Ascending aorta (tissue), 2 donors: Measurements from ENCODE around the gene SEC24A. TPM values are rescaled to one million over a fixed set of nuclear protein-coding genes. Genes with fewer than 3 reads are reported as not detected.

Experiments
- DNase-seq, 2 donors: peaks; one replicate each; pipeline ENCODE4 v3.0.0-alpha.2; 2019; ENCODE audit warnings: low spot score in 2 of 2
- H3K27ac ChIP-seq, 2 donors: fragments of 200-600 bp; sonication (generic); one replicate each; pipeline ENCODE4 v1.5.1; 2016 to 2017; ENCODE audit warnings: mild to moderate bottlenecking in 1 of 2
- H3K27me3 ChIP-seq: fragments of 200-600 bp; sonication (generic); one replicate; pipeline ENCODE4 v1.5.1; 2017
- H3K36me3 ChIP-seq, 2 donors: fragments of 200-600 bp; sonication (generic); one replicate each; pipeline ENCODE4 v1.5.1; 2016
- H3K4me1 ChIP-seq, 2 donors: fragments of 200-600 bp; sonication (generic); one replicate each; pipeline ENCODE4 v1.5.1; 2016 to 2017; ENCODE audit warnings: mild to moderate bottlenecking in 1 of 2
- H3K4me3 ChIP-seq, 2 donors: fragments of 200-600 bp; sonication (generic); one replicate each; pipeline ENCODE4 v1.5.1; 2016 to 2017; ENCODE audit warnings: mild to moderate bottlenecking in 1 of 2
- H3K9me3 ChIP-seq, 2 donors: fragments of 200-600 bp; sonication (generic); one replicate each; pipeline ENCODE4 v1.5.1; 2016
- intact Hi-C: fragments of 100-400 bp; cut with DNase I; formaldehyde crosslinking; loops from one replicate; pipeline ENCODE4 v1.15.1; 2023
- total RNA-seq: library from RNA; depleted of rRNA; stranded (reverse); fragments of >200 nt; gene quantifications from one replicate; pipeline ENCODE4 v1.1.0, GENCODE V29; 2016
- TF ChIP-seq, protein P1 (sequence below), 3 experiments: fragments of 200-600 bp in 2 of 3; fragments of 450-650 bp in 1 of 3; sonication (generic) in 2 of 3; IDR thresholded peaks; one replicate each; pipeline ENCODE4 v1.5.1; 2016 to 2019; ENCODE audit warnings: antibody characterized with exemption in 3 of 3, mild to moderate bottlenecking in 1 of 3, moderate library complexity in 1 of 3

SEC24A gene
- total RNA-seq, 1 donor from 2014 or later, result 21.2 TPM

DNA sequence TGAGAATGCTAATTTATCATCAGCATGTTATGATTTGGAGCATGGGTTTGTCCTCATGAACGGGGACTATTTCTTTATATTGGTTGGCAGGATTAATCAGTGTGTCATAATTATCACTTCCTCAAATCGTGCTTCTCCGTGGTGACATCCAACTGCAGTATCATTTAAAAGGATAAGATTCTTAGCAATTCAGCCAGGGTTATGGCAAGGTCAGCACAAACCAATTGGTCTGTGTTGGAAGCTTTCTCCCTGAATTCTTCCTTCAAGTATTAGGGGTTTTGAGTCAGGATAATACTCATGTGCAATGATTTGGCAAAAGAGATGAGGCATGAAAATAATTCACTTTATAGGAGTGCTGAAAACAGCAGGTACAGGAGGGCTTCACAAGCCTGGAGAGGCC lies 84.2 kb downstream of the SEC24A start:
- no peak overlapping the region for H3K27ac ChIP-seq
- H3K4me1 ChIP-seq, result no peaks in the 10 kb centered on the region
- DNase-seq, result no peak
- intact Hi-C loops, result loop anchor here (10.0 kb wide), 1 partner anchor 142 kb away; the partner anchor contains the start of gene TXNDC15
- no peaks in the 10 kb centered on the region for H3K27me3 ChIP-seq
- no peak overlapping the region for H3K4me3 ChIP-seq
- H3K36me3 ChIP-seq, result peaks cover 0 to 2% of the 10 kb centered on the region in 2 donors
- TF ChIP-seq, protein P1, sequence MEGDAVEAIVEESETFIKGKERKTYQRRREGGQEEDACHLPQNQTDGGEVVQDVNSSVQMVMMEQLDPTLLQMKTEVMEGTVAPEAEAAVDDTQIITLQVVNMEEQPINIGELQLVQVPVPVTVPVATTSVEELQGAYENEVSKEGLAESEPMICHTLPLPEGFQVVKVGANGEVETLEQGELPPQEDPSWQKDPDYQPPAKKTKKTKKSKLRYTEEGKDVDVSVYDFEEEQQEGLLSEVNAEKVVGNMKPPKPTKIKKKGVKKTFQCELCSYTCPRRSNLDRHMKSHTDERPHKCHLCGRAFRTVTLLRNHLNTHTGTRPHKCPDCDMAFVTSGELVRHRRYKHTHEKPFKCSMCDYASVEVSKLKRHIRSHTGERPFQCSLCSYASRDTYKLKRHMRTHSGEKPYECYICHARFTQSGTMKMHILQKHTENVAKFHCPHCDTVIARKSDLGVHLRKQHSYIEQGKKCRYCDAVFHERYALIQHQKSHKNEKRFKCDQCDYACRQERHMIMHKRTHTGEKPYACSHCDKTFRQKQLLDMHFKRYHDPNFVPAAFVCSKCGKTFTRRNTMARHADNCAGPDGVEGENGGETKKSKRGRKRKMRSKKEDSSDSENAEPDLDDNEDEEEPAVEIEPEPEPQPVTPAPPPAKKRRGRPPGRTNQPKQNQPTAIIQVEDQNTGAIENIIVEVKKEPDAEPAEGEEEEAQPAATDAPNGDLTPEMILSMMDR (IDR thresholded peaks at IDR 0.05), result no peak
- H3K9me3 ChIP-seq, result no peaks in the 10 kb centered on the region

DNA sequence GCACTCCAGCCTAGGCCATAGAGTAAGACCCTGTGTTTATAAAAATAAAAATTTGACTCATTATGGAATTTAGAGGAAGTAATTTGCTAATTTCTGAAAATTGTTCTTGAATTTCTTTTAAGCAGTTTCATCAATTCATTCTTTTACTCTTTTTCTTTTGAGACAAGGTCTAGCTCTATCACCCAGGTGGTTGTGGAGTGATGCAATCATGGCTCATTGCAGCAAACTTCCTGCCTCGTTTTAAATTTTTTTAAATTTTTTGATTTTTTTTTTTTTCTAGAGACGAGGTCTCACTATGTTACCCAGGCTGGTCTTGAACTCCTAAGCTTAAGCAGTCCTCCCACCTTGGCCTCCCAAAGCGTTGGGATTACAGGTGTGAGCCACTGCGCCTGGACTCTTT lies 86.7 kb downstream of the SEC24A start:
- Histone ChIP-seq H3K27me3 (no peaks in the 10 kb centered on the region), H3K4me1 (peaks cover 0 to 9% of the 10 kb centered on the region in 2 donors), H3K27ac (no peak overlapping the region), H3K9me3 (no peaks in the 10 kb centered on the region), H3K4me3 (no peak overlapping the region), H3K36me3 (no peaks in the 10 kb centered on the region)
- TF ChIP-seq, protein P1 (IDR thresholded peaks at IDR 0.05), result no peak
- no peak for DNase-seq
- intact Hi-C loops, result loop anchor here (5.0 to 10.0 kb wide), 3 partner anchors 112 to 508 kb away; partner anchors contain the start of genes C5orf24, PPP2CA and TXNDC15

GRCh38 chr5:134736173-134736812 lies 87.7 kb downstream of the SEC24A start:
- no peak for DNase-seq
- Histone ChIP-seq H3K4me3 (no peak overlapping the region), H3K9me3 (no peaks in the 10 kb centered on the region), H3K27me3 (no peaks in the 10 kb centered on the region), H3K36me3 (no peaks in the 10 kb centered on the region), H3K27ac (no peak overlapping the region), H3K4me1 (peaks cover 0 to 9% of the 10 kb centered on the region in 2 donors)
- intact Hi-C loops, result loop anchor here (5.0 to 10.0 kb wide), 3 partner anchors 111 to 509 kb away; partner anchors contain the start of genes C5orf24, PPP2CA and TXNDC15
- TF ChIP-seq, protein P1 (IDR thresholded peaks at IDR 0.05), result no peak

DNA sequence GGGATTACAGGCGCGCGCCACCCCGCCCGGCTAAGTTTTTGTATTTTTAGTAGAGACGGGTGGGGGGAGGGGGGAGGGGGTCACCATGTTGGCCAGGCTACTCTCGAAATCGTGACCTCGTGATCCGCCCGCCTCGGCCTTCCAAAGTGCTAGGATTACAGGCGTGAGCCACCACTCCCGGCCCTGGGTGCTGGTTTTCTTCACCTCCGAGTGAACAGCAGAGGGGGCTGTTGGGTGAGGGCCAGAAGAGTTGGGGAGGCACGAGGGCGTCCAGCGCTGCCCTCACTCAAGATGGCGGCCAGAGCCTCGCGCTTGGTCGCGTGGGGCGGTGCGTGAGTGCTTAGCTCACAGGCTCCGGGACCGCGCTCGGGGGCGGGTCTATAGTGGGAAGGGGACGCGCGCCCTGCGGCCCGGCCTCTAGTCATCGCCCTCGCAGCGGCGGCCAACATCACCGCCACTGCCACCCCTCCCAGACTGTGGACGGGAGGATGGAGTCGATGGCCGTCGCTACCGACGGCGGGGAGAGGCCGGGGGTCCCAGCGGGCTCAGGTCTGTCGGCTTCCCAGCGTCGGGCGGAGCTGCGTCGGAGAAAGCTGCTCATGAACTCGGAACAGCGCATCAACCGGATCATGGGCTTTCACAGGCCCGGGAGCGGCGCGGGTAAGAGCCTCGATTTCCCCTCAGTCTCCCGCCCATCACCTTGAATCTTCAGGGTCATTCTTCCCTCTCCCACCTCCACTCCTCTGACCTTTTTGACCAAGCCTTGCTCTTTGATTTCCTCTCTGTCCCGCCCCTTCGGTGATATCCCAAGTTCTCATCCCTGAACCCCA lies 89.8 kb downstream of the SEC24A start, which contains the start of gene CAMLG:
TSS of gene CAMLG (plus strand) at position 416 of the 830 bp plus-strand sequence. CDS start at position 489, 73 bp downstream.
- TF ChIP-seq, protein P1 (IDR thresholded peaks at IDR 0.05), result peak; percentile 31 to 52 (median 47)
- Histone ChIP-seq H3K4me3 (peak within 1 kb of the TSS; percentile 72 to 92), H3K36me3 (peaks cover 0 to 5% of the 10 kb centered on the region in 2 donors), H3K27ac (peak within 1 kb of the TSS; percentile 95 to 97), H3K9me3 (no peaks in the 10 kb centered on the region), H3K4me1 (peaks cover 0 to 9% of the 10 kb centered on the region in 2 donors), H3K27me3 (no peaks in the 10 kb centered on the region)
- intact Hi-C loops, result loop anchor here (1.0 to 10.0 kb wide), 6 partner anchors 20 to 511 kb away; partner anchors contain the start of genes C5orf24, DDX46, PCBD2 and PPP2CA
- DNase-seq, result peak; percentile 89 to 99

- H3K27me3 ChIP-seq, result no peaks in the 10 kb centered on the region
- no peaks in the 10 kb centered on the region for H3K9me3 ChIP-seq
- peaks cover 5 to 7% of the 10 kb centered on the region in 2 donors for H3K36me3 ChIP-seq
- TF ChIP-seq, protein P1 (IDR thresholded peaks at IDR 0.05), result peak in 1 of 3 experiments; percentile 14
- no peak for DNase-seq
- H3K4me1 ChIP-seq, result peaks cover 0 to 9% of the 10 kb centered on the region in 2 donors
- intact Hi-C loops, result loop anchor here (1.0 to 10.0 kb wide), 6 partner anchors 19 to 512 kb away; partner anchors contain the start of genes C5orf24, DDX46, PCBD2 and PPP2CA
- peak overlapping the region; percentile 72 to 92 for H3K4me3 ChIP-seq
- peak overlapping the region; percentile 95 to 97 for H3K27ac ChIP-seq
These were observed 90.5 kb downstream of the SEC24A start for GRCh38 chr5:134738963-134739661.
